Measurements from ENCODE around the gene NUAK2.
"Not testable (repeated sequence)": the region's sequence is repeated elsewhere in the genome, so short reads cannot be mapped to it uniquely, and the experiment has no call there.

The NUAK2 gene

DNA sequence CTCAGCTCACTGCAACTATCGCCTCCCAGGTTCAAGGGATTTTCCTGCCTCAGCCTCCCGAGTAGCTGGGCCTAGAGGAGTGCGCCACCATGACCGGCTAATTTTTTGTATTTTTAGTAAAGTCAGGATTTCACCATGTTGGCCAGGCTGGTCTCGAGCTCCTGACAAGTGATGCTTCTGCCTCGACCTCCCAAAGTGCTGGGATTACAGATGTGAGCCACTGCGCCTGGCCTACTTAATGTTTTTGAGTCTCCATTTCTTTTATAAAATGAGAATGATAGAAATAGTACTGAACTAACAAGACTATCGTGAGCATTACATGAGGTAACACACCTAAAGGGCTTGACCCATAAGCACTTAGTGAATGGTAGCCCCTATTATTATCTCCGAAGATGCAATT lies 21.4 kb downstream of the NUAK2 start:
- in situ Hi-C loops (cut with MboI; ENCODE audit: low sequenced_read_pairs): no loop called here

DNA sequence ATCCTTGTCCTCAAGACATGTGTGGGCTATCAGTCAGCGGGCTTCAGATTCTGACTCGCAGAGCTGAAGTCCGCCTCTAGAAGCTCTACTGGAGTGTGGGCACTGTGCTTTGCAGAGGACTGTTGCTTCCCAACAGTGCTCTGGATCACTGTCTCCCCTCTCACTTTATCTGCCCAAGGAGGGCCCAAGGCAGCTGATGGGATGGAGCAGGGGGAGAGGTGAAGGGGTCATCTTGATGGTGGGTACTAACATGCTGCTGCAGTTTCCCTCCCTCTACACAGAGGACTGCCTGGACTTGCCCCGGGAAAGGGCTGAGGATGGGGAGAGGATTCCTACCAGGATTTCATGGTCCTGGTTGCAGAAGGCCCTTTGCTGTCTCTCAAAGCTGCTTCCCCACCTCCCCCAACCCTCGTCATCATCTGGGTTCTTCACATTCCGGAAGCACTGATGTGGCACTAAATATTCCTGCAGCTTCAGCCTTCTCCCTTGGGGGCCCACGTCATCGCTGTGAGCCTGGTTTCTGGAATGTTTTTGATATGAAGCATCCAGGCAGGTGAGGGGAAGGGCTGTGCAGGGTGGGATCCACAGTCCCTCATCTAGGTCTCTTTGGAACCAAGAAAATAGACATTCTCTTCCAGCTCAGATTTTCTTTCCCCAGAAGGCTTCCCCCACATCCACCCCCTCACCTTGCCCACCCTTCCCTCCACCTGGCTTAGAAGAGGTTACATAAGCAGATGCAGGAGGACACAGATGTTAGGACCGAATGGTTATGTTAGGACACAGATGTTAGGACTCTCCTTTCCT lies 23.2 kb downstream of the NUAK2 start:
- in situ Hi-C loops (cut with MboI; ENCODE audit: low sequenced_read_pairs): no loop called here

- in situ Hi-C loops (cut with MboI; ENCODE audit: low sequenced_read_pairs): not testable (repeated sequence)
Measured at GRCh38 chr1:205297546-205298177, 23.9 kb downstream of the NUAK2 start.

DNA sequence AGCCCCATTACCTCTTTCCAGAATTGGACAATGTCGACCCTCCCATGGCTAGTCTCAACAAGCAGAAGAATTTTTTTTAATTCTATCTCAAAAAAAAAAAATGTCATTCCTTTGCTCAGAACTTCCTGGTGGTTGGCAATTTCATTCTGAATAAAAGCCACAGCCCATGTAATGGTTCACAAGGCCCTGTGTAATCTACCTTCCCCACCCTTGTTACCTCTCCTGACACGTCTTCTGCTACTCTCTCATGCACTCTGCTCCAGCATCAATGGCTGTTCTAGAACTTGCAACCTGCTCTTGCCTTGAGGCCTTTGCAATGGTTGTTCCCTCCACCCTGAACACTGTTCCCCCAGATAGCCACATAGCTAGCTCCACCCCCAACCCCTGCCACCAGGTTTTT lies 25.4 kb downstream of the NUAK2 start:
- in situ Hi-C loops (cut with MboI; ENCODE audit: low sequenced_read_pairs): no loop called here

- in situ Hi-C loops (cut with MboI; ENCODE audit: low sequenced_read_pairs): no loop called here
Measured at GRCh38 chr1:205294934-205295333, 26.6 kb downstream of the NUAK2 start.

DNA sequence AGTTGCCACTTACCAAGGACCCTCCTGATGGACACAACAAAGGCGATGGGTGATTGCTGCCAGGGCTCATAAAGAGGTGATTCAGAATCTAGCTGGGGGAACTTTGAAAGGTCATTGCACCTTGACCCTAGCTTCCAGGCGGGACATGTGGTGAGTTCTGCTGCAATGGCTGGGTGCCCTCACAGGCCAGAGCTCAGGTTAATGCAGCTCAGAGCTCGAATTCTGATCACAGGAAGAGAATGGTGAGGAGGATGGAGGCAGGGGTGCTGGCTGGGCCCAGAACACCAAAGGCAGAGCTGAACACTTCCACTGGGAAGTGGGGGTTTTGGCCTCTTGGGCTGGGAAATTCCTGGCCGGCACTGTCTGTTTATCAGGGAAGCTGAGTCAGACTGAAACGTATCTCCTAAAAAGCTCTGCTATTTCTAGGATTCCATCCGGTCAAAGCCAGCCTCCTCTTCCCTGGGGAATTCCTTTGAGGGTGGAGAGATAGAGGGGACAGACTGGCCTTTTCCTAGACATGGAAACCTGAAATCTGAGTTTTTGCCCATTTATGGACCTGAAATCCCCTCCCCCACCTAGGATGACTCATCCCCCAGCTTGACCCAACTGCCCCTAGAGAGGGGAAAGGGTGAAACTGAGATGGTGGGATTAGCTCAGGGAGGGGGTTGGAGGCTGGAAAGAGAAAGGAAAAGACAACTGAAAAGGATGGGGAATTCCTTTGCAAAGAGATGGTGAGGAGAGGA lies 27.2 kb downstream of the NUAK2 start:
- in situ Hi-C loops (cut with MboI; ENCODE audit: low sequenced_read_pairs): no loop called here

- in situ Hi-C loops (cut with MboI; ENCODE audit: low sequenced_read_pairs): no loop called here
Measured at GRCh38 chr1:205293350-205294074, 28.0 kb downstream of the NUAK2 start.

- in situ Hi-C loops (cut with MboI; ENCODE audit: low sequenced_read_pairs): no loop called here
Measured at GRCh38 chr1:205291596-205291995, 29.9 kb downstream of the NUAK2 start.

DNA sequence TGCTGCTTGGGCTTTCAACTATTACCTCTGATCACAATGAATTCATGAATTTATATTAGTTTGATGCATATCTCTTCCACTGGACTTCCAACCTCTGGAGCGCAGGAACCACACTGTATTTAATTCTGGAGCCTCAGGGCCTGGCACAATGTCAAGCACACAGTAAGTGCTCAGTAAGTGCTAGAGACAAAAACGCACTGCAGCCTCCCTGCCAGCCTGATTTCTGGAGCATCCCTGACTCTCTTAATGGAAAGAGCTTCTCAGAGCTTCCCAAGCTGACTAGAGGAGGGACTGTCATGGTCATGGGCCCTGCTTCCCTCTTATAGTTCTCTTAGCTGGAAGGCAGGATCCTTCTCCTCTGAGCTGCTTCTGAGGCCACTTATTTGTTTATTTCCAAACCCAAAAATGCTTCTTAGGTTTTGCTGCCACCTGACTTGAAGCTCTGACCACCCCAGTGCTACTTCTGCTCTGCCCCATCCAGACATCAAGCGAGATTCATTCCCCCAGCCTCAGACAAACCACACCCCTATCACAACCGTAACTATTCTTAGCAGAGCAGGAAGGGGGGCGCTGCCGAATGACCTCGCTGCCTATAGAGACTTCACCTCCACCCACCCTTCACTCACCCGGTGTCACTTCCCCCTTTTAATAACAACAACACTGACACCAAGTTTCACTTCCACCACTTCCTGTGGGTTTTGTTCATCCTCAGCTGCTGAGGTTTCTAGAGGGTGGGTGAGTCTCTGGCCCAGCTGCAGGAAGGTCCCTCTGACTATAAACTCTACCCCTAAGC lies 33.6 kb downstream of the NUAK2 start:
- in situ Hi-C loops (cut with MboI; ENCODE audit: low sequenced_read_pairs): no loop called here

DNA sequence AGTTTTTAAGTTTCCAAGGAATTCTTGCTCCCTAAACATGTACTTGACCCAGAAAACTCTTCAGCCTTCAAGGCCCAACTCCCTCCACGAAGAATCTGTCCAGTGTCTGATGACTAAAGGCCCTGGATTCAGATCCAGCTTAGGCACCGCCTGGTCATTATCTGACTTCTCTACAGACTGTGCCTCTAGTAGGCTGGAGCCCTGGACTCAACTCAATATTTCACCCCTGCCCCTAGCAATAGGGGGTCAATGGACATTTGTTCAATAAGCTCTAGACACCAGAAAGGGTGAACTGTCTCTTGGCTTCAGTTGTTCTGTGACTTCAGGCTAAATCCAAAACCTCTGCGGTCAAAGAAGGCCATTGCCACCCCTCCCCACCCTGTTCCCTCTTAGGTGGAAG lies 34.5 kb downstream of the NUAK2 start:
- in situ Hi-C loops (cut with MboI; ENCODE audit: low sequenced_read_pairs): no loop called here

- in situ Hi-C loops (cut with MboI; ENCODE audit: low sequenced_read_pairs): no loop called here
Measured at GRCh38 chr1:205286335-205286950, 35.1 kb downstream of the NUAK2 start.

- in situ Hi-C loops (cut with MboI; ENCODE audit: low sequenced_read_pairs): no loop called here
Measured at GRCh38 chr1:205285381-205286101, 36.0 kb downstream of the NUAK2 start.

GRCh38 chr1:205284420-205285144 lies 37.0 kb downstream of the NUAK2 start:
- in situ Hi-C loops (cut with MboI; ENCODE audit: low sequenced_read_pairs): no loop called here

DNA sequence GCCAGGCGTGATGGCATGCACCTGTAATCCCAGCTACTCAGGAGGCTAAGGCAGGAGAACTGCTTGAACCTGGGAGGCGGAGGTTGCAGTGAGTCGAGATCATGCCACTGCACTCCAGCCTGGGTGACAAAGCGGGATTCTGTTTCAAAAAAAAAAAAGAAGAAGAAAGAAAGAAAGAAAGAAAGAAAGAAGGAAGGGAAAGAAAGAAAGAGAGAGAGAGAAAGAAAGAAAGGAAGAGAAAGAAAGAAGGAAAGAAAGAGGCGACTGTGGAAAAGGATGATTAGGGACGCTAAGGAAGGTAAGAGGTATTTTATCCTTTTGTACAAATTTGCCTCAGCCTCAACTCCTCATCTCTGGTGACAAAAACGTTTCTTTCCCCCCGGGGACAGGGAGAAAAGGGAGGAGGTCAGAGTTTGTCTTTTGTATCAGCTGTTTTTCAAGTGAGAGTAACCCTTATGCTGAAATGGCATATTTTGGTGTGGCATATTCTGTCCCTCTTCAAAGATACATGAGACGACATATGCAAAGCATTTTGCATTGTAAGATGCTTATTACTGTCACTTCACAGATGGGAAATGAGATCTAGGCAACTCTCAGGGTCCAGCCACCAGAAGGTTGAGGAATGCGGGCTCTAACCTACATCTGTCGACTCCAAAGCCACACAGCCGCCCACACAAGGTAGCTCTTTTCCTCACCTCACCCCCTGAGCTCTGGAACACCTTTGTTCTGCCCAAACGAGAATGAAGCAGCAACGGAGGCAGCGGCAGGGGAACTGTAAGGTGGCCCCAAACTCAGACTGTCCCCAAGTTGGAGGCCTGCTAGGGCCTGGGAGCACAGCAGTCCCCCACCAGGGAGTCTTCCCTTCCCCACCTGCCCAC lies 38.0 kb downstream of the NUAK2 start:
- in situ Hi-C loops (cut with MboI; ENCODE audit: low sequenced_read_pairs): no loop called here

- in situ Hi-C loops (cut with MboI; ENCODE audit: low sequenced_read_pairs): not testable (repeated sequence)
Measured at GRCh38 chr1:205280666-205281395, 40.7 kb downstream of the NUAK2 start.

DNA sequence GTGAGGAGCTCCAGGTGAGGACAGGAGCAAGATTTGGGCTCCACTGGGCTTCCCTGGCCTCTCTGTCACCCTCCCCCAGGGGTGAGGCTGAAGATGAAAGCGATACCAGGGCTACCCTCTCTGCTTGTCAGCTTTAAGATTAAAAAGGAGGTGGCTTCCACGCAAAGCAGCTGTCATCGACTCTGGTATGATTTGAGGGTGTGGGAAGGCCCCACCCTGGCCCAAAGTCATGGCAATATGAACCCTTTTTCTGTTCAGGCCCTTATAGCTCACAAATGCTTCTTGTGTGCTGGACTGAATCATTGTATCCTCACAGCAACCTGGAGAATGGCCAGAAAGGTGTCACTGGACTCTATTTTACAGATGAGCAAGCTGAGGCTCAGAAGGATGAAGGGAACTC lies 41.6 kb downstream of the NUAK2 start:
- in situ Hi-C loops (cut with MboI; ENCODE audit: low sequenced_read_pairs): no loop called here

GRCh38 chr1:205276689-205277065 lies 44.9 kb downstream of the NUAK2 start:
- in situ Hi-C loops (cut with MboI; ENCODE audit: low sequenced_read_pairs): no loop called here

Data from hTERT RPE-1 (cell line).